Upper lobe of left lung (tissue), 6 donors: ENCODE results near the gene KIAA1143. TPM values are rescaled to one million over a fixed set of nuclear protein-coding genes. Genes with fewer than 3 reads are reported as not detected.
A peak's percentile ranks its signal among the peaks of the same experiment; 100 is the strongest.

ENCODE experiments used
- ATAC-seq, 2 donors: fragments of 200-7000 bp; cut with Tn5 transposase; one replicate each; pipeline ENCODE4 v1.9.1; 2022; ENCODE audit warnings: mild to moderate bottlenecking in 2 of 2, moderate library complexity in 2 of 2; ENCODE audit not compliant: low FRiP score in 2 of 2
- DNase-seq, 2 donors: peaks; one replicate each; pipeline ENCODE4 v3.0.0-alpha.2; 2019 to 2020
- H3K27ac ChIP-seq, 4 donors: fragments of 200-600 bp; sonication (generic); one replicate each; pipeline ENCODE4 v1.5.1; 2016 to 2019
- H3K27me3 ChIP-seq, 4 donors: fragments of 200-600 bp; sonication (generic); one replicate each; pipeline ENCODE4 v1.5.1; 2017 to 2019
- H3K36me3 ChIP-seq, 4 donors: fragments of 200-600 bp; sonication (generic); one replicate each; pipeline ENCODE4 v1.5.1; 2016 to 2019
- H3K4me1 ChIP-seq, 4 donors: fragments of 200-600 bp; sonication (generic); one replicate each; pipeline ENCODE4 v1.5.1; 2018 to 2019
- H3K4me3 ChIP-seq, 4 donors: fragments of 200-600 bp; sonication (generic); one replicate each; pipeline ENCODE4 v1.5.1; 2017 to 2019; ENCODE audit warnings: mild to moderate bottlenecking in 2 of 4, moderate library complexity in 1 of 4
- H3K9me3 ChIP-seq, 4 donors: fragments of 200-600 bp; sonication (generic); one replicate each; pipeline ENCODE4 v1.5.1; 2018 to 2019
- CTCF ChIP-seq, 6 experiments: fragments of 450-650 bp in 4 of 6; fragments of 200-600 bp in 2 of 6; sonication (generic) in 2 of 6; IDR thresholded peaks; one replicate each; pipeline ENCODE4 v1.5.1; 2016 to 2019; ENCODE audit warnings: antibody characterized with exemption in 6 of 6
- EP300 ChIP-seq, 4 donors: sonication (generic); formaldehyde crosslinking; IDR thresholded peaks; one replicate each; pipeline ENCODE4 v1.5.1; 2017; ENCODE audit warnings: antibody characterized with exemption in 4 of 4, control low read depth in 2 of 4
- POLR2A ChIP-seq, 4 donors: fragments of 450-650 bp; IDR thresholded peaks; one replicate each; pipeline ENCODE4 v1.5.1; 2016 to 2017; ENCODE audit warnings: antibody characterized with exemption in 4 of 4, mild to moderate bottlenecking in 2 of 4
- POLR2AphosphoS5 ChIP-seq, 2 donors: sonication (generic); formaldehyde crosslinking; IDR thresholded peaks; one replicate each; pipeline ENCODE4 v1.5.1; 2017; ENCODE audit warnings: antibody characterized with exemption in 2 of 2
- WGBS, 2 donors: methylation state at CpG; one replicate each; pipeline ENCODE4 v1.1.5; 2017 to 2018; 5-methylcytosine and 5-hydroxymethylcytosine counted together
- total RNA-seq, 6 donors: library from RNA; depleted of rRNA in 4 of 6; stranded (reverse); fragments of >200 nt in 4 of 6; gene quantifications; one replicate each; pipeline versions ENCODE4 v1.1.0 to v1.2.1, GENCODE V29; 2016 to 2021
- donor health status: DM: no; HTN: no; CAD: no; lungs with moderate emphysema.
- donor health status: DM: no; HTN: yes; CAD: no; lungs with severe emphysema.

The KIAA1143 gene
- total RNA-seq, 6 donors from 2014 or later = 8.3 to 26.5 (median 17.6) TPM

DNA sequence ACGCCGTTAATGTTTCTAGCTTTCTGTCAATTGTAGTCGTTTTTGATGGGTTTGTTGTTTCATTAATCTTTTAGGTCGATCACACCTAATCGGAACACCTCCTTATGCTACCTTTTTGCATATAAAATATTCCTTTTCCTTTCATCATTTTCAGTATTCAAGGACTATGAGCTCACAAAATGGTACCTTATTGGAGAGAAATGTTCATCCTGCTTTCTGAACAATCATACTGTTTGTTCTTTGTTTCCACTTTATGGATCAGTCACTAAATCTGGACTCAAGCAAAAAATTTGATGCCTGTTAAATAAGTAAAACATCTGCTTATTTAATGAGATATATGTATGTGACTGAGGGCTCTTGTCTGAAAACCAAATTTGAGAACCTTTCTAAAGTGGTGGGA is 1.3 kb upstream of the KIAA1143 start:
- whole genome bisulfite sequencing, 2 donors = 25 to 47% methylated on average over 5 of the region's 5 CpGs
- Histone ChIP-seq H3K4me1 (peaks cover 12 to 26% (median 16%) of the 10 kb centered on the region in 4 donors), H3K27me3 (no peaks in the 10 kb centered on the region), H3K4me3 (no peak overlapping the region), H3K27ac (no peak overlapping the region), H3K9me3 (peaks cover 0 to 5% (median 0%) of the 10 kb centered on the region in 4 donors), H3K36me3 (peaks cover 0 to 8% (median 0%) of the 10 kb centered on the region in 4 donors)
- TF ChIP-seq POLR2A (IDR thresholded peaks at IDR 0.05) = no peak
- no peak for TF ChIP-seq CTCF (IDR thresholded peaks at IDR 0.05)
- TF ChIP-seq EP300 (IDR thresholded peaks at IDR 0.05) = no peak
- TF ChIP-seq POLR2AphosphoS5 (IDR thresholded peaks at IDR 0.05) = no peak
- no peak for DNase-seq
- ATAC-seq = no peak

DNA sequence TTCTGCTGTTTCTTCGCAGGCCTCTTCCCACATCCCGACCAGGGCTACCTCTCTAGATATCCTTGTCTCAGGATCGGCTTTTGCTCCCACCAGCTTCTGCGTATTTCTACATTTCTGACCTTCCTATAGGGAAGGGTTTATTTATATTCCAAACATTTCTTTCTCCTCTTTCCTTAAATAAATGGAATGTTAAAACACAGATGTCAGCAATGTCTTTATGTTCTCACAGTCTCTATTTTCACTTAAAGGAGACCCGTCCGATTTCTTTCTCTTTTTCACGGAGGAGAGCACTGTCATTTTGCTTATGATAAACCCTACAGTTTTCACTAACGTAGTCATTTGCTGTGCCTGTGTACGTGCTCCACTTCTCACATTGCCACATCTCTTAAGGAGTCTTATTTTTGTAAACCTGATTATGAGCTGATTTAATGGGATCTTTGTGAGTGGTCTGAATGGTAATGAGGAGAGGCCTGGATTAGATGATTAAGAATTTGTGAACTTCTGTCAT is 805 bp upstream of the KIAA1143 start:
- peaks cover 12 to 26% (median 16%) of the 10 kb centered on the region in 4 donors for H3K4me1 ChIP-seq
- no peak for DNase-seq
- peaks cover 0 to 6% (median under 1%) of the 10 kb centered on the region in 4 donors for H3K9me3 ChIP-seq
- H3K4me3 ChIP-seq = peak overlapping the region; percentile 59 to 86 (median 73)
- 2% methylated on average over 9 of the region's 9 CpGs for WGBS, 2 donors
- peaks cover 0 to 8% (median 0%) of the 10 kb centered on the region in 4 donors for H3K36me3 ChIP-seq
- no peaks in the 10 kb centered on the region for H3K27me3 ChIP-seq
- TF ChIP-seq EP300 (IDR thresholded peaks at IDR 0.05) (no peak), POLR2A (IDR thresholded peaks at IDR 0.05) (no peak), POLR2AphosphoS5 (IDR thresholded peaks at IDR 0.05) (no peak), CTCF (IDR thresholded peaks at IDR 0.05) (no peak)
- ATAC-seq = no peak
- H3K27ac ChIP-seq = no peak overlapping the region

- Histone ChIP-seq H3K36me3 (peaks cover 0 to 8% (median 0%) of the 10 kb centered on the region in 4 donors), H3K4me3 (peak overlapping the region; percentile 59 to 86 (median 73)), H3K27me3 (no peaks in the 10 kb centered on the region), H3K9me3 (peaks cover 0 to 12% (median 1%) of the 10 kb centered on the region in 4 donors), H3K27ac (peak overlapping the region; percentile 74 to 89 (median 78)), H3K4me1 (peaks cover 12 to 26% (median 16%) of the 10 kb centered on the region in 4 donors)
- ATAC-seq (no peak), DNase-seq (no peak)
- TF ChIP-seq POLR2AphosphoS5 (IDR thresholded peaks at IDR 0.05) = no peak
- 3 to 5% methylated on average over 13 to 15 of the region's 15 CpGs for WGBS, 2 donors
Observed at GRCh38 chr3:44761101-44761423, 357 bp downstream of the KIAA1143 start.

- H3K36me3 ChIP-seq = peaks cover 0 to 42% (median 28%) of the 10 kb centered on the region in 4 donors
- H3K4me1 ChIP-seq = peaks cover 0 to 8% (median 5%) of the 10 kb centered on the region in 4 donors
- H3K27ac ChIP-seq = no peak overlapping the region
- ATAC-seq (no peak), DNase-seq (no peak)
- no peak for TF ChIP-seq CTCF (IDR thresholded peaks at IDR 0.05)
- peaks cover 68 to 98% (median 91%) of the 10 kb centered on the region in 4 donors for H3K9me3 ChIP-seq
- H3K4me3 ChIP-seq = no peak overlapping the region
- WGBS, 2 donors = 94 to 97% methylated on average over 3 of the region's 3 CpGs
- no peaks in the 10 kb centered on the region for H3K27me3 ChIP-seq
Observed at GRCh38 chr3:44734646-44735168, 26.7 kb downstream of the KIAA1143 start.

- TF ChIP-seq POLR2AphosphoS5 (IDR thresholded peaks at IDR 0.05) (peak; percentile 45 to 79), POLR2A (IDR thresholded peaks at IDR 0.05) (peak in 1 of 4 donors; percentile 48), EP300 (IDR thresholded peaks at IDR 0.05) (peak in 1 of 4 donors; percentile 37), CTCF (IDR thresholded peaks at IDR 0.05) (peak in 1 of 6 experiments; percentile 17)
- peaks cover 0 to 31% (median 23%) of the 10 kb centered on the region in 4 donors for H3K36me3 ChIP-seq
- DNase-seq (peak; percentile 95 to 99), ATAC-seq (peak; percentile 95 to 99)
- H3K27me3 ChIP-seq = no peaks in the 10 kb centered on the region
- peak within 1 kb of the TSS; percentile 15 to 59 (median 54) for H3K27ac ChIP-seq
- peak within 1 kb of the TSS; percentile 69 to 77 (median 72) for H3K4me3 ChIP-seq
- peaks cover 4 to 16% (median 9%) of the 10 kb centered on the region in 4 donors for H3K4me1 ChIP-seq
- peaks cover 27 to 100% (median 76%) of the 10 kb centered on the region in 4 donors for H3K9me3 ChIP-seq
- 1% methylated on average over 31 to 36 of the region's 46 CpGs for WGBS, 2 donors
Observed at GRCh38 chr3:44729384-44729910, 32.0 kb downstream of the KIAA1143 start, which contains the start of gene ZNF501. Gene ZNF501 (plus strand): TSS chr3:44729635. CDS start chr3:44734422, 4,787 bp downstream.
